GM23248 (cell line): Measurements from ENCODE around the gene GRIN1. TPM values are rescaled to one million over a fixed set of nuclear protein-coding genes. Genes with fewer than 3 reads are reported as not detected.

Source experiments
- DNase-seq: peaks from one replicate; pipeline ENCODE4 v3.0.0-alpha.2; 2015
- H2AFZ ChIP-seq: fragments of 200-600 bp; sonication (generic); 2 replicates; pipeline ENCODE4 v1.6.1; 2016; ENCODE audit warnings: antibody characterized with exemption
- H3F3A ChIP-seq: fragments of 200-600 bp; sonication (generic); 2 replicates; pipeline ENCODE4 v1.6.1; 2016; ENCODE audit warnings: mild to moderate bottlenecking, antibody characterized with exemption, mixed run types; ENCODE audit not compliant: insufficient read depth
- H3K27ac ChIP-seq: fragments of 200-600 bp; sonication (generic); 2 replicates; pipeline ENCODE4 v1.5.1; 2016; ENCODE audit warnings: mild to moderate bottlenecking
- H3K27me3 ChIP-seq: fragments of 200-600 bp; sonication (generic); replicated peaks from 2 replicates; pipeline ENCODE4 v1.6.1; 2016; ENCODE audit warnings: mild to moderate bottlenecking; ENCODE audit not compliant: insufficient read depth
- H3K36me3 ChIP-seq: fragments of 200-600 bp; sonication (generic); 2 replicates; pipeline ENCODE4 v1.6.1; 2016; ENCODE audit warnings: low read depth, mild to moderate bottlenecking
- H3K4me1 ChIP-seq: fragments of 200-600 bp; sonication (generic); 2 replicates; pipeline ENCODE4 v1.6.1; 2016; ENCODE audit warnings: mild to moderate bottlenecking; ENCODE audit not compliant: insufficient read depth
- H3K4me2 ChIP-seq: fragments of 200-600 bp; sonication (generic); one replicate; pipeline ENCODE4 v1.6.1; 2016; ENCODE audit warnings: mild to moderate bottlenecking; ENCODE audit not compliant: unreplicated experiment
- H3K4me3 ChIP-seq: fragments of 200-600 bp; sonication (generic); 2 replicates; pipeline ENCODE4 v1.5.1; 2016; ENCODE audit warnings: mild to moderate bottlenecking
- H3K79me2 ChIP-seq: fragments of 200-600 bp; sonication (generic); 2 replicates; pipeline ENCODE4 v1.6.1; 2016; ENCODE audit warnings: mild to moderate bottlenecking; ENCODE audit not compliant: insufficient read depth
- H3K9ac ChIP-seq: fragments of 200-600 bp; sonication (generic); 2 replicates; pipeline ENCODE4 v1.6.1; 2016; ENCODE audit warnings: mild to moderate bottlenecking
- H3K9me2 ChIP-seq: fragments of 200-600 bp; sonication (generic); 2 replicates; pipeline ENCODE4 v1.6.1; 2016; ENCODE audit warnings: mixed run types, mild to moderate bottlenecking, moderate library complexity; ENCODE audit not compliant: insufficient read depth
- H3K9me3 ChIP-seq: fragments of 200-600 bp; sonication (generic); one replicate; pipeline ENCODE4 v1.6.1; 2017; ENCODE audit warnings: low read depth
- H4K20me1 ChIP-seq: fragments of 200-600 bp; sonication (generic); 2 replicates; pipeline ENCODE4 v1.6.0; 2016; ENCODE audit not compliant: insufficient read depth
- EZH2 ChIP-seq: fragments of 200-600 bp; sonication (generic); IDR thresholded peaks from 2 replicates; pipeline ENCODE4 v1.6.1; 2018; ENCODE audit warnings: antibody characterized with exemption, mild to moderate bottlenecking; ENCODE audit not compliant: insufficient read depth, poor library complexity, severe bottlenecking
- EZH2phosphoT487 ChIP-seq: fragments of 200-600 bp; sonication (generic); IDR thresholded peaks from 2 replicates; pipeline ENCODE4 v1.6.1; 2018; ENCODE audit warnings: antibody characterized with exemption, moderate library complexity, mild to moderate bottlenecking, low read depth; ENCODE audit not compliant: insufficient read depth
- WGBS, 2 experiments: methylation state at CpG; one replicate each; pipeline ENCODE4 v1.1.6; 2015 to 2017; ENCODE audit warnings: low lambda C conversion rate in 2 of 2, low coverage in 1 of 2; ENCODE audit errors: missing lambda C conversion rate in 2 of 2; 5-methylcytosine and 5-hydroxymethylcytosine counted together
- in situ Hi-C: fragments of 300-500 bp; cut with MboI; formaldehyde crosslinking; loops from 2 replicates; pipeline ENCODE4 v1.15.0; 2020
- polyA plus RNA-seq: library from polyadenylated mRNA; unstranded; fragments of >200 nt; fragmentation: Nextera tagmentation; extraction: Ambion mirVana; gene quantifications from 2 replicates; pipeline ENCODE4 v1.2.1, GENCODE V29; 2016
- total RNA-seq: library from RNA; depleted of rRNA; stranded (reverse); fragments of >200 nt; shearing (Covaris generic); gene quantifications from 2 replicates; pipeline ENCODE4 v1.2.3, GENCODE V29; 2014

GRIN1 gene
- total and polyA plus RNA-seq, 2 experiments from 2014 or later: 0.76 TPM; not detected in 1

GRCh38 chr9:137188086-137188489 lies 49.1 kb downstream of the GRIN1 start:
- Histone ChIP-seq H3K4me2 (peak overlapping the region; percentile 82), H2AFZ (peak overlapping the region; percentile 69), H3K4me1 (peaks cover 16% of the 10 kb centered on the region), H3K9me2 (no peaks in the 10 kb centered on the region), H4K20me1 (no peaks in the 10 kb centered on the region), H3K9me3 (no peaks in the 10 kb centered on the region), H3K4me3 (peak overlapping the region; percentile 83), H3K9ac (peak overlapping the region; percentile 93), H3F3A (peaks cover 10% of the 10 kb centered on the region), H3K27ac (peak overlapping the region; percentile 93), H3K79me2 (peaks cover 68% of the 10 kb centered on the region), H3K36me3 (no peaks in the 10 kb centered on the region; the same call in 1 of the 2 replicates), H3K27me3 (no peaks in the 10 kb centered on the region)
- 1 to 2% methylated on average over 25 to 31 of the region's 31 CpGs for WGBS, 2 experiments
- DNase-seq: no peak
- in situ Hi-C loops: no loop called here
- TF ChIP-seq EZH2: no peak
- no peak for TF ChIP-seq EZH2phosphoT487

GRCh38 chr9:137188490-137189296 lies 49.7 kb downstream of the GRIN1 start, which contains the start of the genes ANAPC2 and SSNA1:
Gene ANAPC2 (minus strand): TSS chr9:137188560. CDS start chr9:137188532, 28 bp downstream.
Gene SSNA1 (plus strand): TSS chr9:137188676. CDS start chr9:137188727, 51 bp downstream.
- Histone ChIP-seq H4K20me1 (no peaks in the 10 kb centered on the region), H3K9me2 (no peaks in the 10 kb centered on the region), H3K4me1 (peaks cover 16% of the 10 kb centered on the region), H3K27ac (peak within 1 kb of the TSS; percentile 93), H3K4me3 (peak within 1 kb of the TSS; percentile 83), H3F3A (peaks cover 10% of the 10 kb centered on the region), H3K4me2 (peak within 1 kb of the TSS; percentile 93), H2AFZ (peak within 1 kb of the TSS; percentile 69), H3K9me3 (no peaks in the 10 kb centered on the region), H3K36me3 (no peaks in the 10 kb centered on the region), H3K9ac (peak within 1 kb of the TSS; percentile 93), H3K27me3 (no peaks in the 10 kb centered on the region), H3K79me2 (peaks cover 74% of the 10 kb centered on the region)
- TF ChIP-seq EZH2 (no peak), EZH2phosphoT487 (no peak)
- in situ Hi-C loops: no loop called here
- 0 to 1% methylated on average over 80 to 97 of the region's 98 CpGs for WGBS, 2 experiments
- peak; percentile 95 for DNase-seq

DNA sequence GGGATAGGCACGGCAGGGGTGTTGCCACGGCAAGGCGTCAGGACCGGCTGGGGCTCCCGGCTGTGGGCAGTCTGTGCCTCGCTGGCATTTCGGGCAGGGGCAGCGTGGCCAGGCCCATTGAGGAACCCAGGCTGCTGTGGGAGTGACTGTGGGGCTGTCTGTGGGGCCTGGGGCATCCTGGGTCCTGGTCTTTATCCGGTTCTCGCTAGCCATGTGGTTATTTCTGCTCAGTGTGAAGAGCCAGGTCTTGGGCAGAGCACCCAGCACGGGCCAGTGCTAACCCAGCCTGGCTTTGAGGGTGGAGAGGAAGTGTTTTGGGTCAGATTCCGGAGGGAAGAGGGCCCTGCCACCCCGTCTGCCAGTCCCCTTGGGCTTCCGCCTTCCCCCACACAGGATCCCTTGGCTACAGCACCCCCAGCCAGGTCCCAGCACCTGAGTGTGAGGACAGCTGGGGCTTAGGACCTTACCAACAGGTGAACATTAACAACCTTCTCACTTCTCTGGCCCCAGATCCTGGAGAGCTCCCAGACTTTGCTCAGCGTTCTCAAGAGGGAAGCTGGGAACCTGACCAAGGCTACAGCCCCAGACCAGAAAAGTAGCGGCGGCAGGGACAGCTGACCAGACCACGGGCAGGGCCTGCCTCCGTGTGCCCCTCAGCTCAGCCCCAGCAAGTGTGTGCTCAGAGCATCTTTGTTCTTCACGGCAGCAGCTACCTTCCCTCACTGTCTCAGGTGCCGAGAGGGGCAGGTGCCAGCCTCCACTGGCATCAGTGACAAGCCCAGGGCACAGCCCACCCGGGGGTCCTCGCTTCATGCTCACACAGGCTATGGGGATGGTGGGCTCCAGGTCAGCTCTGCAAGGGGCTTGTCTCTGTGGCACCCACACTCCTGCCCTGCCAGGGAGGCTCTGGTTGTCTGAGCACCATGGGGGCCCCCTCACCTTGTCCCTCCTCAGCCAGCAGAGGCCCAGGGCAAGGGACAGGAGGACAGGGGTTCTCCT lies 50.6 kb downstream of the GRIN1 start:
- Histone ChIP-seq H3K9me2 (no peaks in the 10 kb centered on the region), H3K9me3 (no peaks in the 10 kb centered on the region), H3K27ac (peak overlapping the region; percentile 93), H3K27me3 (no peaks in the 10 kb centered on the region), H3K36me3 (no peaks in the 10 kb centered on the region), H3K4me2 (peak overlapping the region; percentile 93), H3K9ac (peak overlapping the region; percentile 93), H3F3A (peaks cover 10% of the 10 kb centered on the region), H3K4me1 (peaks cover 16% of the 10 kb centered on the region), H4K20me1 (no peaks in the 10 kb centered on the region), H3K79me2 (peaks cover 83% of the 10 kb centered on the region), H3K4me3 (peak overlapping the region; percentile 83), H2AFZ (peak overlapping the region; percentile 20; the same call in 1 of the 2 replicates)
- TF ChIP-seq EZH2 (no peak), EZH2phosphoT487 (no peak)
- peak; percentile 15 for DNase-seq
- WGBS, 2 experiments: 31 to 37% methylated on average over 20 to 23 of the region's 23 CpGs
- in situ Hi-C loops: no loop called here

DNA sequence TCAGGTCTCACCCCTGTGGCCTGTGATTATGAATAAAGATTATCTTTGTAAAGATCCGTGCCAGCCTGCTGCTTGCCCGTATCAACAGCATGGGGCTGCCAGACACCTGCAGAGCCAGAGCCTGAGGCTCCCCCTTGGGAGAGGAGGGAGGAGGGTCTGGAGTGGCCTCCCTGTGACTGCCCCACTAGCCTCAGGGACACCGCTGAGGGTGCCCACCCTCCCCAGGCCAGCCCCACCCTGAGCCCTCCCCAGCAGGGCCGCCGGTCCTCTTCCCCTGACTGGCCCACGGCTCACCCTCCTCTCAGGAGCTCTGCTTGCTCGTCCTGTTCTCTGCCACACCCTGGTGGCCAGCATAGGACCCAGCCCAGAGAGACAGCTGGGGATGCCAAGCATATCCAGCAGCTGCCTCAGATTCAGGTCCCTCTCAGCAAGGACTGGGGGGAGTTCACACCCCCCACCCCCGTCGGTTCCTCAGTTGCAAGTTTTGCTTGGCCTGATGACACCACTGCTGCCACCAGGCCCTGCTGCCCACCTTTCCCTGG lies 51.4 kb downstream of the GRIN1 start:
- Histone ChIP-seq H3F3A (peaks cover 10% of the 10 kb centered on the region), H3K27ac (peak overlapping the region; percentile 93), H3K4me1 (peaks cover 16% of the 10 kb centered on the region), H2AFZ (no peak overlapping the region), H3K79me2 (peaks cover 87% of the 10 kb centered on the region), H4K20me1 (no peaks in the 10 kb centered on the region), H3K9me2 (no peaks in the 10 kb centered on the region), H3K9ac (peak overlapping the region; percentile 93), H3K27me3 (no peaks in the 10 kb centered on the region), H3K36me3 (no peaks in the 10 kb centered on the region), H3K9me3 (no peaks in the 10 kb centered on the region), H3K4me3 (no peak overlapping the region; the same call in 1 of the 2 replicates), H3K4me2 (peak overlapping the region; percentile 93)
- 67 to 74% methylated on average over 7 to 8 of the region's 9 CpGs for WGBS, 2 experiments
- in situ Hi-C loops: no loop called here
- TF ChIP-seq EZH2phosphoT487 (no peak), EZH2 (no peak)
- no peak for DNase-seq
